Keratinocyte (primary cell): Measurements from ENCODE around the gene PXN. TPM values are rescaled to one million over a fixed set of nuclear protein-coding genes. Genes with fewer than 3 reads are reported as not detected.

ENCODE experiments used
- DNase-seq: peaks from one replicate; pipeline ENCODE4 v3.0.0-alpha.2; 2011; ENCODE audit warnings: low read depth, missing footprints, low spot score
- FAIRE-seq: peaks from 2 replicates; lab custom pipeline; 2011; peaks lifted over from hg19 to GRCh38; lab: Jason Lieb, UNC
- H2AFZ ChIP-seq: 2 replicates; pipeline ENCODE4 v1.6.0; 2012; ENCODE audit warnings: low read length, control low read depth, inconsistent platforms; ENCODE audit not compliant: control insufficient read depth
- H3K27ac ChIP-seq: 2 replicates; pipeline ENCODE4 v1.5.1; 2011; ENCODE audit warnings: low read length; ENCODE audit not compliant: control insufficient read depth, insufficient read depth
- H3K27me3 ChIP-seq: 3 replicates; pipeline ENCODE4 v1.6.0; 2011; ENCODE audit warnings: low read length; ENCODE audit not compliant: control insufficient read depth, insufficient read depth; ENCODE audit errors: extremely low read depth
- H3K36me3 ChIP-seq, 2 experiments: 2 replicates in 1 of 2; 3 replicates in 1 of 2; pipeline ENCODE4 v1.5.1; 2011; ENCODE audit warnings: low read length in 2 of 2, mild to moderate bottlenecking in 1 of 2; ENCODE audit not compliant: control insufficient read depth in 2 of 2, insufficient read depth in 2 of 2; ENCODE audit errors: extremely low read depth in 1 of 2
- H3K4me1 ChIP-seq: 3 replicates; pipeline ENCODE4 v1.5.1; 2011; ENCODE audit warnings: low read length; ENCODE audit not compliant: control insufficient read depth, insufficient read depth; ENCODE audit errors: extremely low read depth
- H3K4me2 ChIP-seq: 3 replicates; pipeline ENCODE4 v1.6.0; 2011; ENCODE audit warnings: low read depth, low read length; ENCODE audit not compliant: control insufficient read depth, insufficient read depth; ENCODE audit errors: extremely low read depth
- H3K4me3 ChIP-seq, 3 experiments: fragments of 200-600 bp in 1 of 3; sonication (generic) in 1 of 3; 2 replicates in 2 of 3; 3 replicates in 1 of 3; pipeline ENCODE4 v1.5.1; 2011 to 2016; ENCODE audit warnings: low read length in 3 of 3, mild to moderate bottlenecking in 3 of 3, control low read depth in 2 of 3, inconsistent platforms in 1 of 3, low read depth in 1 of 3, mixed read lengths in 1 of 3, mixed run types in 1 of 3, moderate library complexity in 1 of 3; ENCODE audit not compliant: control insufficient read depth in 2 of 3, insufficient read depth in 2 of 3; ENCODE audit errors: extremely low read depth in 1 of 3
- H3K79me2 ChIP-seq: 2 replicates; pipeline ENCODE4 v1.6.0; 2012; ENCODE audit warnings: low read length; ENCODE audit not compliant: control insufficient read depth, insufficient read depth
- H3K9ac ChIP-seq: 3 replicates; pipeline ENCODE4 v1.6.0; 2011; ENCODE audit warnings: low read length; ENCODE audit not compliant: control insufficient read depth, insufficient read depth; ENCODE audit errors: extremely low read depth
- H3K9me1 ChIP-seq: 3 replicates; pipeline ENCODE4 v1.6.0; 2011; ENCODE audit warnings: low read length; ENCODE audit not compliant: control insufficient read depth, insufficient read depth; ENCODE audit errors: extremely low read depth
- H3K9me3 ChIP-seq: 2 replicates; pipeline ENCODE4 v1.5.1; 2012; ENCODE audit warnings: low read depth, low read length; ENCODE audit not compliant: control insufficient read depth
- H4K20me1 ChIP-seq: 3 replicates; pipeline ENCODE4 v1.6.0; 2011; ENCODE audit warnings: low read length; ENCODE audit not compliant: control insufficient read depth, insufficient read depth; ENCODE audit errors: extremely low read depth
- CTCF ChIP-seq, 3 experiments: IDR thresholded peaks in 1 of 3; conservative IDR thresholded peaks in 1 of 3; optimal IDR thresholded peaks in 1 of 3; 2 replicates in 2 of 3; 3 replicates in 1 of 3; pipeline versions ENCODE3 to v1.5.1; 2011; ENCODE audit warnings: low read length in 3 of 3, mild to moderate bottlenecking in 3 of 3, moderate library complexity in 2 of 3, control low read depth in 1 of 3, inconsistent platforms in 1 of 3; ENCODE audit not compliant: insufficient read depth in 2 of 3; ENCODE audit errors: extremely low read depth in 1 of 3
- EZH2 ChIP-seq: IDR thresholded peaks from one replicate; pipeline ENCODE4 v1.6.1; 2012; ENCODE audit warnings: inconsistent platforms, mild to moderate bottlenecking, low read length, moderate library complexity
- dilution Hi-C: fragments of 300-500 bp; cut with MboI; formaldehyde crosslinking; loops from one replicate; pipeline ENCODE4 v1.7.0; 2020; ENCODE audit warnings: low sequenced_read_pairs; ENCODE audit not compliant: extremely low pct_ligation_motif_present
- polyA plus RNA-seq, 5 experiments: library from polyadenylated mRNA; depleted of rRNA in 3 of 5; stranded (reverse) in 3 of 5; stranded (forward) in 1 of 5; unstranded in 1 of 5; fragments of >200 nt; gene quantifications; 1 replicate in 1 of 5; 2 replicates in 3 of 5; 3 replicates in 1 of 5; pipeline versions ENCODE4 v1.2.1 to v1.2.3, GENCODE V29; 2011 to 2012; ENCODE audit warnings: missing spikeins in 2 of 5, low read depth in 1 of 5, low replicate concordance in 1 of 5

The PXN gene
- polyA plus RNA-seq, 1 donor (not counting 4 experiments of a cell fraction or from before 2014, with no cell fraction given) = 114 TPM

- DNase-seq (no peak), FAIRE-seq (no peak)
- H3K27me3 ChIP-seq = no peaks in the 10 kb centered on the region
- no peak overlapping the region for H3K27ac ChIP-seq
- no peaks in the 10 kb centered on the region for H3K79me2 ChIP-seq
- H3K9ac ChIP-seq = no peak overlapping the region
- TF ChIP-seq CTCF (optimal IDR thresholded peaks at IDR 0.05 in 1 of 3, IDR thresholded peaks at IDR 0.05 in 1 of 3, conservative IDR thresholded peaks at IDR 0.05 in 1 of 3; ENCODE audit: extremely low read depth in 1 of 3, insufficient read depth in 2 of 3, low read length in 3 of 3) (no peak), EZH2 (no peak)
- H4K20me1 ChIP-seq = no peaks in the 10 kb centered on the region
- no peak overlapping the region for H3K4me2 ChIP-seq
- no peak overlapping the region for H3K4me3 ChIP-seq
- no peaks in the 10 kb centered on the region for H3K9me1 ChIP-seq
- H3K4me1 ChIP-seq = peaks cover 17% of the 10 kb centered on the region
- peaks cover 6 to 15% of the 10 kb centered on the region in 2 experiments for H3K36me3 ChIP-seq
- dilution Hi-C loops = no loop called here
- no peaks in the 10 kb centered on the region for H3K9me3 ChIP-seq
- H2AFZ ChIP-seq = no peak overlapping the region
These were observed 59.3 kb downstream of the PXN start for GRCh38 chr12:120206228-120206627.

GRCh38 chr12:120204171-120204570 is 61.4 kb downstream of the PXN start:
- DNase-seq (no peak), FAIRE-seq (no peak)
- Histone ChIP-seq H3K27me3 (no peaks in the 10 kb centered on the region), H3K9me3 (no peaks in the 10 kb centered on the region), H3K27ac (no peak overlapping the region), H3K4me3 (no peak overlapping the region), H4K20me1 (peaks cover 8% of the 10 kb centered on the region), H3K9me1 (no peaks in the 10 kb centered on the region), H3K4me2 (no peak overlapping the region), H2AFZ (no peak overlapping the region), H3K4me1 (peaks cover 8% of the 10 kb centered on the region), H3K36me3 (peaks cover 6 to 12% of the 10 kb centered on the region in 2 experiments), H3K9ac (no peak overlapping the region), H3K79me2 (peaks cover 18% of the 10 kb centered on the region)
- no peak for TF ChIP-seq EZH2
- no peak for TF ChIP-seq CTCF (optimal IDR thresholded peaks at IDR 0.05 in 1 of 3, IDR thresholded peaks at IDR 0.05 in 1 of 3, conservative IDR thresholded peaks at IDR 0.05 in 1 of 3; ENCODE audit: extremely low read depth in 1 of 3, insufficient read depth in 2 of 3, low read length in 3 of 3)
- dilution Hi-C loops = no loop called here
